ENCODE data around the gene VEGFD.

Gene VEGFD

GRCh38 chrX:15404401-15405096, 20.3 kb upstream of the VEGFD start:
- Histone ChIP-seq H3K9me3 (ENCODE audit: control insufficient read depth, low read length) (no peaks in the 10 kb centered on the region), H3K4me1 (ENCODE audit: control insufficient read depth, insufficient read depth, low read length) (no peaks in the 10 kb centered on the region), H3K27me3 (ENCODE audit: control insufficient read depth, insufficient read depth, low read length) (no peaks in the 10 kb centered on the region), H3K9ac (ENCODE audit: low read length) (no peak overlapping the region), H3K36me3 (ENCODE audit: control insufficient read depth, insufficient read depth, low read length) (no peaks in the 10 kb centered on the region), H3K4me3 (ENCODE audit: low read length) (no peak overlapping the region)

GRCh38 chrX:15401378-15401777, 17.2 kb upstream of the VEGFD start:
- Histone ChIP-seq H3K4me1 (ENCODE audit: control insufficient read depth, insufficient read depth, low read length) (no peaks in the 10 kb centered on the region), H3K4me3 (ENCODE audit: low read length) (no peak overlapping the region), H3K27me3 (ENCODE audit: control insufficient read depth, insufficient read depth, low read length) (no peaks in the 10 kb centered on the region), H3K9me3 (ENCODE audit: control insufficient read depth, low read length) (no peaks in the 10 kb centered on the region), H3K9ac (ENCODE audit: low read length) (no peak overlapping the region), H3K36me3 (ENCODE audit: control insufficient read depth, insufficient read depth, low read length) (no peaks in the 10 kb centered on the region)

- H3K27me3 ChIP-seq (ENCODE audit: control insufficient read depth, insufficient read depth, low read length), result no peaks in the 10 kb centered on the region
- no peak overlapping the region for H3K4me3 ChIP-seq (ENCODE audit: low read length)
- H3K4me1 ChIP-seq (ENCODE audit: control insufficient read depth, insufficient read depth, low read length), result no peaks in the 10 kb centered on the region
- no peaks in the 10 kb centered on the region for H3K36me3 ChIP-seq (ENCODE audit: control insufficient read depth, insufficient read depth, low read length)
- H3K9me3 ChIP-seq (ENCODE audit: control insufficient read depth, low read length), result no peaks in the 10 kb centered on the region
- no peak overlapping the region for H3K9ac ChIP-seq (ENCODE audit: low read length)
Measured at GRCh38 chrX:15399962-15400391, 15.8 kb upstream of the VEGFD start.

DNA sequence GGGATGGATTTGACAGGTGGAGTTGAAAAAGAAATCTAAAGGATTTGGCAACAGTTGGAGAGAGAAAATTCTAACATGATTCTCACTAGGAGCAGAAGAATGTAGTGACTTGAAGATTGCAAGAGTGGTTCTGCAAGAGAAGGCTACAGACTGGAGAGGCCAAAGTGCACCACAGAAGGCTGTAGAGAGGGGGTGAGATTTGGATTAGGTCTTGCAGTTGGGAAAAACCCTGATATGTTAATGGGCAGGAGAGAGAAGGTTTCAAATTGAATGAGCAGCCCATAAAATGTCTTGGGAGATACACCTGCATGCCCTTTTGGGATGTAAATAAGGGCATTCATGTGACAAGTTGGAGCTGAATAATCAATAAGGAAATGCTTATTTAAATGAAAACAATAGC, 14.7 kb upstream of the VEGFD start:
- no peak overlapping the region for H3K9ac ChIP-seq (ENCODE audit: low read length)
- H3K27me3 ChIP-seq (ENCODE audit: control insufficient read depth, insufficient read depth, low read length), result no peaks in the 10 kb centered on the region
- H3K4me1 ChIP-seq (ENCODE audit: control insufficient read depth, insufficient read depth, low read length), result no peaks in the 10 kb centered on the region
- no peaks in the 10 kb centered on the region for H3K36me3 ChIP-seq (ENCODE audit: control insufficient read depth, insufficient read depth, low read length)
- no peak overlapping the region for H3K4me3 ChIP-seq (ENCODE audit: low read length)
- H3K9me3 ChIP-seq (ENCODE audit: control insufficient read depth, low read length), result no peaks in the 10 kb centered on the region

- no peaks in the 10 kb centered on the region for H3K9me3 ChIP-seq (ENCODE audit: control insufficient read depth, low read length)
- no peak overlapping the region for H3K9ac ChIP-seq (ENCODE audit: low read length)
- H3K27me3 ChIP-seq (ENCODE audit: control insufficient read depth, insufficient read depth, low read length), result no peaks in the 10 kb centered on the region
- no peaks in the 10 kb centered on the region for H3K4me1 ChIP-seq (ENCODE audit: control insufficient read depth, insufficient read depth, low read length)
- H3K36me3 ChIP-seq (ENCODE audit: control insufficient read depth, insufficient read depth, low read length), result no peaks in the 10 kb centered on the region
- no peak overlapping the region for H3K4me3 ChIP-seq (ENCODE audit: low read length)
Measured at GRCh38 chrX:15395789-15396188, 11.6 kb upstream of the VEGFD start.

DNA sequence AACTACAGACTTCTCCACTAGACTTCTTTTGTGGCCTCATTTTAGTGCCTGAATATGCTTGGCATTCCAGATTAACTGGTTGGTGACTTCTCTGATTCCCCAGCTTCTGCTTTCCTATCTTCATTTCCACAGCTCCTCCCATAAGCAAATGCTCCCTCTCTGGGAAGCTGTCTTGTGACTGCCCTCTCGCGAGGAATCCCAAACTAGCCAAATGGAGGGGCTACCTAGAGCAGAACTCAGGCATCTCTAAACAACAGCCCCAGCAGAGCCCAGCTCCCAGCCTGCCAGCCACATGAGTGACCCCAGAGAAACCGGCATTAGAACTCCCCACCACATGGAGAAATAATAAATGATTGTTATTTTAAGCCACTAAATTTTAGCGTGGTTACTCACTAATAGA, 7.6 kb upstream of the VEGFD start:
- no peak overlapping the region for H3K9ac ChIP-seq (ENCODE audit: low read length)
- H3K4me1 ChIP-seq (ENCODE audit: control insufficient read depth, insufficient read depth, low read length), result no peaks in the 10 kb centered on the region
- H3K9me3 ChIP-seq (ENCODE audit: control insufficient read depth, low read length), result no peaks in the 10 kb centered on the region
- no peaks in the 10 kb centered on the region for H3K36me3 ChIP-seq (ENCODE audit: control insufficient read depth, insufficient read depth, low read length)
- H3K4me3 ChIP-seq (ENCODE audit: low read length), result no peak overlapping the region
- H3K27me3 ChIP-seq (ENCODE audit: control insufficient read depth, insufficient read depth, low read length), result no peaks in the 10 kb centered on the region

DNA sequence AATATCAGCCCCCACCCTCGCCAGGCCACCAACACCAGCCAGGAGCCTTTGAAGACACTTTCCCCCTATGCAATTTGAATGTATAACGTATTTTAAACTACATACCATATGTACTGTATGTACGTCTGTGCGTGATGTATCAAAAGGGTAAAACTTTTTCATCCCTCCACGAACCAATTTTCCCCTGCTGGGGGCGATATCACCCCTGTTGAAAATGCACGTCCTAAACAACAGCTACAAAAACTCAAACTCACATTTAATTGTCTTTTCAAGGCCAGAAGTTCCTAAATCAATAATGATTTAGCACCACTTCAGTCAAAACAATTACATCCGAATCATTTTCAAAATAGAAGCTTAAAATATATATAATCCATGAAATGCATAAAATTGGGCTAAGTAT, 1.4 kb downstream of the VEGFD start:
- Histone ChIP-seq H3K27me3 (ENCODE audit: control insufficient read depth, insufficient read depth, low read length) (no peaks in the 10 kb centered on the region), H3K9ac (ENCODE audit: low read length) (no peak overlapping the region), H3K4me3 (ENCODE audit: low read length) (no peak overlapping the region), H3K9me3 (ENCODE audit: control insufficient read depth, low read length) (no peaks in the 10 kb centered on the region), H3K36me3 (ENCODE audit: control insufficient read depth, insufficient read depth, low read length) (no peaks in the 10 kb centered on the region), H3K4me1 (ENCODE audit: control insufficient read depth, insufficient read depth, low read length) (no peaks in the 10 kb centered on the region)

- Histone ChIP-seq H3K27me3 (ENCODE audit: control insufficient read depth, insufficient read depth, low read length) (no peaks in the 10 kb centered on the region), H3K9me3 (ENCODE audit: control insufficient read depth, low read length) (no peaks in the 10 kb centered on the region), H3K4me1 (ENCODE audit: control insufficient read depth, insufficient read depth, low read length) (no peaks in the 10 kb centered on the region), H3K4me3 (ENCODE audit: low read length) (no peak overlapping the region), H3K36me3 (ENCODE audit: control insufficient read depth, insufficient read depth, low read length) (no peaks in the 10 kb centered on the region), H3K9ac (ENCODE audit: low read length) (no peak overlapping the region)
Measured at GRCh38 chrX:15376956-15377355, 7.3 kb downstream of the VEGFD start.

DNA sequence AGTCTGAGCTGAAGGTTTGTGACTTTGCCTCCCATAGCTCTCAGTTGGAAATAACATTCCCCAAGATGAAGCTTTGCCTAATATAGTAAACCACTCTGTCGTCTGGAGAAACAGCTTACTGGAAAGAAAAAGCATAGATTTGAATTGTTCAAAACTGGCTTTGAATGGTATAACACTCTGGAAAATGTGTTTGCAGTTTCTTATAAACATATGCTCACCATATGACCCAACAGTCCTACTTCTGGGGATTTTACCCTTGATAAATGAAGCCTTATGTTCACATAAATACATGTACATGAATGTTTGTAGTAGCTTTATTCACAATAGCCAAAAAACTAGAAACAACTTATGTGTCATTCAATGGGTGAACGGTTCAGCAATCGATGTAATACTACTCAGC, 10.2 kb downstream of the VEGFD start:
- no peaks in the 10 kb centered on the region for H3K4me1 ChIP-seq (ENCODE audit: control insufficient read depth, insufficient read depth, low read length)
- H3K36me3 ChIP-seq (ENCODE audit: control insufficient read depth, insufficient read depth, low read length), result no peaks in the 10 kb centered on the region
- H3K9ac ChIP-seq (ENCODE audit: low read length), result no peak overlapping the region
- no peaks in the 10 kb centered on the region for H3K9me3 ChIP-seq (ENCODE audit: control insufficient read depth, low read length)
- no peaks in the 10 kb centered on the region for H3K27me3 ChIP-seq (ENCODE audit: control insufficient read depth, insufficient read depth, low read length)
- H3K4me3 ChIP-seq (ENCODE audit: low read length), result no peak overlapping the region

- H3K36me3 ChIP-seq (ENCODE audit: control insufficient read depth, insufficient read depth, low read length), result no peaks in the 10 kb centered on the region
- H3K4me3 ChIP-seq (ENCODE audit: low read length), result no peak overlapping the region
- H3K4me1 ChIP-seq (ENCODE audit: control insufficient read depth, insufficient read depth, low read length), result no peaks in the 10 kb centered on the region
- no peak overlapping the region for H3K9ac ChIP-seq (ENCODE audit: low read length)
- H3K9me3 ChIP-seq (ENCODE audit: control insufficient read depth, low read length), result no peaks in the 10 kb centered on the region
- no peaks in the 10 kb centered on the region for H3K27me3 ChIP-seq (ENCODE audit: control insufficient read depth, insufficient read depth, low read length)
Measured at GRCh38 chrX:15366506-15367352, 17.5 kb downstream of the VEGFD start.

- Histone ChIP-seq H3K9ac (ENCODE audit: low read length) (no peak overlapping the region), H3K36me3 (ENCODE audit: control insufficient read depth, insufficient read depth, low read length) (no peaks in the 10 kb centered on the region), H3K4me1 (ENCODE audit: control insufficient read depth, insufficient read depth, low read length) (no peaks in the 10 kb centered on the region), H3K9me3 (ENCODE audit: control insufficient read depth, low read length) (no peaks in the 10 kb centered on the region), H3K4me3 (ENCODE audit: low read length) (no peak overlapping the region), H3K27me3 (ENCODE audit: control insufficient read depth, insufficient read depth, low read length) (no peaks in the 10 kb centered on the region)
Measured at GRCh38 chrX:15359701-15360100, 24.5 kb downstream of the VEGFD start.

DNA sequence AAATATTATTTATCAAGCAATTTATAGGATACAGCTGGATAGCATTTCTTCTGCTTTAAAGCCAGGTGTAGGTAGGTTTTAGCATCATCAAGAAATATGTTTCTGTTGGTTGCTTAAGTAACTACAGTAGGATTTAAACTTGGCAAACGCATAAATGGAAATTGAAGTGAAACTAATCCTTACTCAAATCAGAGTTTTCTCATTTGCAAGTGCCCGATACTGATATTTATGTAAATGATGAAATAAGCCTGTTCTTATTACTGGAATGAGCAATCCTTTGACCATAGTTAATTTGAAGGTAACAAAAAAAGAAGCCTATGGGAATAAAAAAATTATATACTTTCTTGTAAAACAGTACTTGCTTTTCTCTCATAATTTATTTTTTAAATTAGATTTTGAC, 25.7 kb downstream of the VEGFD start:
- no peak overlapping the region for H3K9ac ChIP-seq (ENCODE audit: low read length)
- no peaks in the 10 kb centered on the region for H3K36me3 ChIP-seq (ENCODE audit: control insufficient read depth, insufficient read depth, low read length)
- H3K4me1 ChIP-seq (ENCODE audit: control insufficient read depth, insufficient read depth, low read length), result no peaks in the 10 kb centered on the region
- no peaks in the 10 kb centered on the region for H3K27me3 ChIP-seq (ENCODE audit: control insufficient read depth, insufficient read depth, low read length)
- no peaks in the 10 kb centered on the region for H3K9me3 ChIP-seq (ENCODE audit: control insufficient read depth, low read length)
- no peak overlapping the region for H3K4me3 ChIP-seq (ENCODE audit: low read length)
